DOHH2 (cell line): Measurements from ENCODE around the gene UBTD2.

ENCODE experiments used
- H3F3A ChIP-seq: fragments of 200-600 bp; sonication (generic), shearing (Covaris generic); 2 replicates; pipeline ENCODE4 v1.6.0; 2016; ENCODE audit warnings: antibody characterized with exemption, mild to moderate bottlenecking; ENCODE audit not compliant: control insufficient read depth, insufficient read depth
- H3K27ac ChIP-seq: fragments of 200-600 bp; sonication (generic); 2 replicates; pipeline ENCODE4 v1.5.1; 2014; ENCODE audit warnings: low read depth, mild to moderate bottlenecking, low read length, moderate library complexity
- H3K27me3 ChIP-seq: fragments of 200-600 bp; sonication (generic); 2 replicates; pipeline ENCODE4 v1.6.1; 2014; ENCODE audit warnings: mild to moderate bottlenecking, low read length, mixed read lengths; ENCODE audit not compliant: control insufficient read depth
- H3K36me3 ChIP-seq: fragments of 200-600 bp; sonication (generic); 2 replicates; pipeline ENCODE4 v1.6.1; 2014; ENCODE audit warnings: mild to moderate bottlenecking, low read length, moderate library complexity, mixed read lengths; ENCODE audit not compliant: control insufficient read depth
- H3K4me1 ChIP-seq: fragments of 200-600 bp; sonication (generic); 2 replicates; pipeline ENCODE4 v1.6.1; 2014; ENCODE audit warnings: mild to moderate bottlenecking, low read length, mixed read lengths; ENCODE audit not compliant: control insufficient read depth
- H3K4me2 ChIP-seq: fragments of 200-600 bp; sonication (generic); 2 replicates; pipeline ENCODE4 v1.6.0; 2014; ENCODE audit warnings: mild to moderate bottlenecking, low read length, moderate library complexity
- H3K4me3 ChIP-seq: fragments of 200-600 bp; sonication (generic); 2 replicates; pipeline ENCODE4 v1.5.1; 2014; ENCODE audit warnings: mild to moderate bottlenecking, low read length, mixed read lengths
- H3K79me2 ChIP-seq: fragments of 200-600 bp; sonication (generic); 2 replicates; pipeline ENCODE4 v1.6.1; 2014; ENCODE audit warnings: mild to moderate bottlenecking, low read length, mixed read lengths; ENCODE audit not compliant: control insufficient read depth
- H3K9me2 ChIP-seq: fragments of 200-600 bp; sonication (generic); replicated peaks from 2 replicates; pipeline ENCODE4 v1.6.1; 2014; ENCODE audit warnings: mild to moderate bottlenecking, low read length, mixed read lengths; ENCODE audit not compliant: control insufficient read depth
- H3K9me3 ChIP-seq: fragments of 200-600 bp; sonication (generic); 2 replicates; pipeline ENCODE4 v1.6.1; 2014; ENCODE audit warnings: antibody characterized with exemption, low read length, mixed read lengths; ENCODE audit not compliant: control insufficient read depth, insufficient read depth
- H4K20me1 ChIP-seq: fragments of 200-600 bp; sonication (generic); 2 replicates; pipeline ENCODE4 v1.6.0; 2014; ENCODE audit warnings: low read depth, mild to moderate bottlenecking, antibody characterized with exemption, low read length, moderate library complexity; ENCODE audit not compliant: control insufficient read depth, insufficient read depth
- CTCF ChIP-seq: fragments of 200-600 bp; sonication (generic); IDR thresholded peaks from one replicate; pipeline ENCODE4 v1.5.1; 2014; ENCODE audit warnings: antibody characterized with exemption, mild to moderate bottlenecking, low read depth, low read length; ENCODE audit not compliant: poor library complexity, severe bottlenecking
- EZH2phosphoT487 ChIP-seq: fragments of 200-600 bp; sonication (generic); IDR thresholded peaks from 2 replicates; pipeline ENCODE4 v1.6.1; 2017; ENCODE audit warnings: borderline replicate concordance, mild to moderate bottlenecking, antibody characterized with exemption, low read length, moderate library complexity, mixed read lengths

UBTD2 gene

GRCh38 chr5:172219296-172219695 lies 64.3 kb downstream of the UBTD2 start:
- Histone ChIP-seq H3K9me3 (no peaks in the 10 kb centered on the region), H3F3A (no peaks in the 10 kb centered on the region), H3K9me2 (no peaks in the 10 kb centered on the region), H3K79me2 (peaks cover 21% of the 10 kb centered on the region), H3K4me3 (no peak overlapping the region), H3K36me3 (peaks cover 35% of the 10 kb centered on the region), H3K4me1 (no peaks in the 10 kb centered on the region), H4K20me1 (no peaks in the 10 kb centered on the region), H3K27me3 (no peaks in the 10 kb centered on the region), H3K4me2 (no peak overlapping the region), H3K27ac (no peak overlapping the region)
- TF ChIP-seq CTCF (no peak), EZH2phosphoT487 (no peak)

GRCh38 chr5:172216345-172216744 lies 67.2 kb downstream of the UBTD2 start:
- H3F3A ChIP-seq, result no peaks in the 10 kb centered on the region
- no peak overlapping the region for H3K27ac ChIP-seq
- no peaks in the 10 kb centered on the region for H3K27me3 ChIP-seq
- TF ChIP-seq EZH2phosphoT487, result no peak
- TF ChIP-seq CTCF, result no peak
- no peaks in the 10 kb centered on the region for H3K9me2 ChIP-seq
- H4K20me1 ChIP-seq, result no peaks in the 10 kb centered on the region
- no peak overlapping the region for H3K4me2 ChIP-seq
- peaks cover 41% of the 10 kb centered on the region for H3K36me3 ChIP-seq
- H3K4me3 ChIP-seq, result no peak overlapping the region
- H3K4me1 ChIP-seq, result no peaks in the 10 kb centered on the region
- H3K79me2 ChIP-seq, result peaks cover 21% of the 10 kb centered on the region
- H3K9me3 ChIP-seq, result no peaks in the 10 kb centered on the region

GRCh38 chr5:172213126-172213525 lies 70.4 kb downstream of the UBTD2 start:
- no peak overlapping the region for H3K27ac ChIP-seq
- H3K79me2 ChIP-seq, result peaks cover 13% of the 10 kb centered on the region; the same call in 1 of the 2 replicates
- TF ChIP-seq CTCF (no peak), EZH2phosphoT487 (no peak)
- no peaks in the 10 kb centered on the region for H3K27me3 ChIP-seq
- no peaks in the 10 kb centered on the region for H4K20me1 ChIP-seq
- H3K9me3 ChIP-seq, result no peaks in the 10 kb centered on the region
- no peak overlapping the region for H3K4me2 ChIP-seq
- H3K9me2 ChIP-seq, result no peaks in the 10 kb centered on the region
- no peaks in the 10 kb centered on the region for H3K4me1 ChIP-seq
- peaks cover 39% of the 10 kb centered on the region for H3K36me3 ChIP-seq
- H3K4me3 ChIP-seq, result no peak overlapping the region
- H3F3A ChIP-seq, result no peaks in the 10 kb centered on the region
